Natural killer cell (primary cell): ENCODE results near the gene NBEAL2. TPM values are rescaled to one million over a fixed set of nuclear protein-coding genes. Genes with fewer than 3 reads are reported as not detected.

Source experiments
- ATAC-seq, 3 donors: fragments of 150-1000 bp in 2 of 3; fragments of 200-7000 bp in 1 of 3; cut with Tn5 transposase; 1 replicate in 1 of 3; 2 replicates in 2 of 3; pipeline ENCODE4 v1.10.0; 2021; ENCODE audit warnings: mild to moderate bottlenecking in 2 of 3, moderate library complexity in 2 of 3
- DNase-seq, 2 donors: peaks; one replicate each; pipeline versions ENCODE4 v3.0.0 to v3.0.0-alpha.2; 2013 to 2021; ENCODE audit warnings: mixed read lengths in 1 of 2
- H3K27ac ChIP-seq: one replicate; pipeline ENCODE4 v1.5.1; 2013; ENCODE audit warnings: mild to moderate bottlenecking, low read length
- H3K27me3 ChIP-seq: one replicate; pipeline ENCODE4 v1.6.1; 2013; ENCODE audit warnings: low read length; ENCODE audit not compliant: control insufficient read depth, insufficient read depth
- H3K36me3 ChIP-seq: one replicate; pipeline ENCODE4 v1.6.1; 2013; ENCODE audit warnings: low read length; ENCODE audit not compliant: control insufficient read depth, insufficient read depth
- H3K4me1 ChIP-seq: one replicate; pipeline ENCODE4 v1.6.1; 2013; ENCODE audit warnings: low read length; ENCODE audit not compliant: control insufficient read depth, insufficient read depth
- H3K4me3 ChIP-seq: one replicate; pipeline ENCODE4 v1.5.1; 2013; ENCODE audit warnings: low read length
- H3K9me3 ChIP-seq: one replicate; pipeline ENCODE4 v1.6.1; 2013; ENCODE audit warnings: low read length; ENCODE audit not compliant: control insufficient read depth, insufficient read depth
- H3K27ac Mint-ChIP-seq, 2 donors: one replicate each; pipeline ENCODE4 v1.8.0; 2022; ENCODE audit warnings: mild to moderate bottlenecking in 2 of 2, mixed read lengths in 2 of 2, moderate library complexity in 1 of 2
- H3K27me3 Mint-ChIP-seq, 2 donors: one replicate each; pipeline ENCODE4 v1.8.0; 2022; ENCODE audit warnings: low read depth in 2 of 2, mixed read lengths in 2 of 2
- H3K36me3 Mint-ChIP-seq: one replicate; pipeline ENCODE4 v1.8.0; 2022; ENCODE audit warnings: mixed read lengths
- H3K4me1 Mint-ChIP-seq, 2 donors: one replicate each; pipeline ENCODE4 v1.8.0; 2022; ENCODE audit warnings: mixed read lengths in 2 of 2
- H3K4me3 Mint-ChIP-seq: one replicate; pipeline ENCODE4 v1.8.0; 2022; ENCODE audit warnings: mild to moderate bottlenecking, moderate library complexity, mixed read lengths
- H3K9me3 Mint-ChIP-seq, 2 donors: one replicate each; pipeline ENCODE4 v1.8.0; 2022; ENCODE audit warnings: mixed read lengths in 2 of 2
- CTCF ChIP-seq: fragments of 200-600 bp; IDR thresholded peaks from one replicate; pipeline ENCODE4 v1.8.0; 2022; ENCODE audit warnings: antibody characterized with exemption
- WGBS: methylation state at CpG from one replicate; pipeline ENCODE4 v1.1.7; 2013; ENCODE audit warnings: missing lambda C conversion rate; ENCODE audit not compliant: insufficient coverage; 5-methylcytosine and 5-hydroxymethylcytosine counted together
- intact Hi-C: fragments of 100-400 bp; cut with micrococcal nuclease; formaldehyde crosslinking; loops from one replicate; pipeline ENCODE4 v1.14.2; 2022
- total RNA-seq, 4 donors: library from RNA; stranded (reverse); fragments of 120-200 nt in 1 of 4; gene quantifications; one replicate each; pipeline versions ENCODE4 v1.2.3 to v1.2.4, GENCODE V29; 2013 to 2022

Gene NBEAL2
- total RNA-seq, 3 donors from 2014 or later (not counting 1 experiment from before 2014, with no cell fraction given) = 453 to 536 (median 532) TPM

- Histone ChIP-seq H3K9me3 (no peaks in the 10 kb centered on the region), H3K27ac (peak overlapping the region; percentile 98), H3K4me3 (peak overlapping the region; percentile 17), H3K27me3 (no peaks in the 10 kb centered on the region), H3K4me1 (peaks cover 98% of the 10 kb centered on the region), H3K36me3 (no peaks in the 10 kb centered on the region)
- intact Hi-C loops = loop anchor here (1.0 to 5.0 kb wide), 3 partner anchors 8 to 89 kb away; partner anchors contain the start of gene CCDC12
- WGBS = 26% methylated on average over 19 of the region's 19 CpGs
- Mint-ChIP-seq H3K27ac (peak overlapping the region; percentile 96 to 99), H3K27me3 (no peaks in the 10 kb centered on the region), H3K4me3 (peak overlapping the region; percentile 92), H3K4me1 (peaks cover 90 to 92% of the 10 kb centered on the region in 2 donors), H3K9me3 (no peaks in the 10 kb centered on the region), H3K36me3 (no peaks in the 10 kb centered on the region)
- DNase-seq (peak; percentile 66 to 87), ATAC-seq (peak; percentile 58 to 76 (median 66))
- no peak for TF ChIP-seq CTCF
Measured at GRCh38 chr3:46947981-46948791, 31.3 kb upstream of the NBEAL2 start.

- Mint-ChIP-seq H3K27ac (peak overlapping the region; percentile 96 to 99), H3K36me3 (no peaks in the 10 kb centered on the region), H3K27me3 (no peaks in the 10 kb centered on the region), H3K4me3 (peak overlapping the region; percentile 92), H3K4me1 (peaks cover 92 to 95% of the 10 kb centered on the region in 2 donors), H3K9me3 (no peaks in the 10 kb centered on the region)
- H3K4me1 ChIP-seq = peaks cover 98% of the 10 kb centered on the region
- H3K9me3 ChIP-seq = no peaks in the 10 kb centered on the region
- intact Hi-C loops = loop anchor here (1.0 to 5.0 kb wide), 2 partner anchors 7 to 88 kb away; no protein-coding TSS in a partner anchor
- H3K27me3 ChIP-seq = no peaks in the 10 kb centered on the region
- no peak overlapping the region for H3K4me3 ChIP-seq
- 25% methylated on average over 6 of the region's 6 CpGs for WGBS
- TF ChIP-seq CTCF = no peak
- peak overlapping the region; percentile 98 for H3K27ac ChIP-seq
- ATAC-seq = peak; percentile 17 to 45 (median 19)
- no peaks in the 10 kb centered on the region for H3K36me3 ChIP-seq
- peak in 1 of 2 donors; percentile 45 for DNase-seq
Measured at GRCh38 chr3:46948830-46949671, 30.4 kb upstream of the NBEAL2 start.

DNA sequence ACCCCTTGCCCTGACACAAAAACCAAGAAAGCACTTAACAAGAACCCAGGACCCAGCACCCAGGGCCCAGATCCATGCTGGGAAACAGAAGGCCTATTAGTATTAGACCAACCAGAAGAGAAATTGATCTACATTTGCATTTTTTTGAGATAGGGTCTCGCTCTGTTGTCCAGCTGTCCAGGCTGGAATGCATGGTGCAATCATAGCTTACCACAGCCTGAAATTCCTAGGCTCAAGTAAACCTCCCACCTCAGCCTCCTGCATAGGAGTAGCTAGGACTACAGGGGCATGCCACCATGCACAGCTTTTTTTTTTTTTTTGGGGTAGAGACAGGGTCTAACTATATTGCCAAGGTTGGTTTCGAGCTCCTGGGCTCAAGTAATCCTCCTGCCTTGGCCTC, 29.3 kb upstream of the NBEAL2 start:
- Mint-ChIP-seq H3K27me3 (no peaks in the 10 kb centered on the region), H3K27ac (peak overlapping the region; percentile 96 to 99)
- WGBS = 100% methylated on average over 2 of the region's 2 CpGs

More for the DNA sequence above, 29.3 kb upstream of the NBEAL2 start:
- Histone ChIP-seq H3K36me3 (no peaks in the 10 kb centered on the region), H3K4me3 (no peak overlapping the region), H3K9me3 (no peaks in the 10 kb centered on the region), H3K27ac (peak overlapping the region; percentile 98), H3K4me1 (peaks cover 98% of the 10 kb centered on the region), H3K27me3 (no peaks in the 10 kb centered on the region)
- Mint-ChIP-seq H3K9me3 (no peaks in the 10 kb centered on the region), H3K4me1 (peaks cover 92 to 95% of the 10 kb centered on the region in 2 donors), H3K36me3 (no peaks in the 10 kb centered on the region), H3K4me3 (peak overlapping the region; percentile 66)
- ATAC-seq (no peak), DNase-seq (no peak)
- TF ChIP-seq CTCF = no peak
- intact Hi-C loops = no loop called here
